Effector memory CD8-positive, alpha-beta T cell (primary cell): ENCODE results near the gene IPO7.
"Not testable (repeated sequence)": the region's sequence is repeated elsewhere in the genome, so short reads cannot be mapped to it uniquely, and the experiment has no call there.

Experiments
- ATAC-seq: fragments of 150-1000 bp; cut with Tn5 transposase; replicated peaks from 2 replicates; pipeline ENCODE4 v1.10.0; 2021; ENCODE audit warnings: mild to moderate bottlenecking, moderate library complexity
- DNase-seq, 3 experiments: peaks; one replicate each; pipeline ENCODE4 v3.0.0; 2021
- H3K27ac Mint-ChIP-seq, 2 donors: one replicate each; pipeline ENCODE4 v1.8.0; 2022; ENCODE audit warnings: mild to moderate bottlenecking in 2 of 2, mixed read lengths in 2 of 2, moderate library complexity in 2 of 2
- H3K27me3 Mint-ChIP-seq, 2 donors: one replicate each; pipeline ENCODE4 v1.8.0; 2022; ENCODE audit warnings: mixed read lengths in 2 of 2
- H3K36me3 Mint-ChIP-seq: one replicate; pipeline ENCODE4 v1.8.0; 2022; ENCODE audit warnings: mild to moderate bottlenecking, moderate library complexity, mixed read lengths; ENCODE audit not compliant: insufficient read depth
- H3K4me1 Mint-ChIP-seq, 2 donors: one replicate each; pipeline ENCODE4 v1.8.0; 2022; ENCODE audit warnings: low read depth in 2 of 2, mixed read lengths in 2 of 2
- H3K4me3 Mint-ChIP-seq, 2 donors: one replicate each; pipeline ENCODE4 v1.8.0; 2022; ENCODE audit warnings: mild to moderate bottlenecking in 2 of 2, mixed read lengths in 2 of 2, moderate library complexity in 2 of 2
- H3K9me3 Mint-ChIP-seq, 2 donors: one replicate each; pipeline ENCODE4 v1.8.0; 2022; ENCODE audit warnings: mixed read lengths in 2 of 2
- total RNA-seq, 9 experiments: gene quantifications; one replicate each; lab custom pipeline; 2026; lab: John Stamatoyannopoulos, UW

IPO7 gene
- total RNA-seq, result 80.3 to 375 (median 141) reads per million in 9 experiments

DNA sequence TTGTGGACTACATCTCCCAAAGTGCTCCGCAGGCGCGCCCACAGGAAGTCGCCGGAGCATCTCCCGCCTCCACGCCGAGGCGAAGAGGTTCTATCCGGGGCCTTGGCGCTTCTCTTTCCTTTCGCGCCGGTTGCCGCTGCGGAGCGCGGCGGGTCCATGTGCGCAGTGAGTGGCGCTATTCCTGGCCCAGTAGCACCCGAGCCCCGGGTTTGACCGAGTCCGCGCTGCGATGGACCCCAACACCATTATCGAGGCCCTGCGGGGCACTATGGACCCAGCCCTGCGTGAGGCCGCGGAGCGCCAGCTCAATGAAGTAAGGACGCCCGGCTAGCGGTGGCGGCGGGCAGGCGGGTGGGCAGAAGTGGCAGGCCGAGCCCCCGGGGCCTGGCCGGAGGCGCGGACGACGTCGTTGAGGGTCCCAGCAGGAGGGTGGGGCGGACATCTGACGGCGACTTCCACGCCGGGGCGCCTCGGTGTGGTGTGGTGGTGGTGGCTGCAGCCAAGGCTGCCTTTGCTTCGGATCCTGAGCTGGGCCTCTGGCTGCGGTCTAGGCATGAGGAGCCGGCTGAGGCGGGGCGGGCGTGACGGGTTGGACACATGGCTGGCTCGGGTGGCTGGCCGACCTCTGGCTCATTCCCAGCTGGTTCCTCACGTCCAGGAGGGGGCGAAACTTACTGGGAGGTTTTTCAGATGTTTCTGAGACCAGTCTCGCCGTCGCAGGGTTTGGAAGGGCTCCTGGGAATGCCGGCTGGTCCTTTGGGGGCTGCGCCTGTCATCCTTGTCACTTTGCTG lies at the start of gene IPO7:
IPO7 (plus strand) TSS at position 118 of the 792 bp plus-strand sequence; CDS start at position 230, 112 bp downstream.
- ATAC-seq, result peak; percentile 97
- Mint-ChIP-seq H3K36me3 (peaks cover 10% of the 10 kb centered on the region), H3K27ac (peak within 1 kb of the TSS; percentile 95), H3K4me1 (peaks cover 13 to 36% of the 10 kb centered on the region in 2 donors), H3K9me3 (no peaks in the 10 kb centered on the region), H3K27me3 (no peaks in the 10 kb centered on the region), H3K4me3 (peak within 1 kb of the TSS; percentile 97 to 98)
- DNase-seq, result peak; percentile 79 to 83 (median 80)

DNA sequence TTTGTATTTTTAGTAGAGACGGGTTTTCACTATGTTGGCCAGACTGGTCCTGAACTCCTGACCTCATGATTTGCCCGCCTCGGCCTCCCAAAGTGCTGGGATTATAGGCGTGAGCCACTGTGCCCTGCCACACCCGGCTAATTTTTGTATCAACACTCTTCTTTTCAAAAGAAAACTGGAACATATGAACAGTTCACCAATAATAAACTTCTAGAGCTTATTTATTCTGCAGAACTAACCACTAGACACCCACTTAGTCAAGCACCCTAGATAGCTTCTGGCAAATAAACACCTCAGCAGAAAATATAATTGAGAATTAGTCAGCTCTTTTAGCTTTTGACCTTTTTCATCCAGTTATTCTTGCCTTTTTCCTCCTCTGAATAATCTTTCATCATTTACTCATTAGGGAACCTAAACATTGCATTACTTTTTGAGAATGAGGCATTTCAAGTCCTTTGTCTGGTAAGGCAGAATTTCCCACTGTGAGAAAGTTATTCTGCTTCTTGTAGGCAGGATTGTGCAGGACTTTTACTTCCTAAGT lies 42.7 kb upstream of the IPO7 start:
- ATAC-seq, result no peak
- H3K27me3 Mint-ChIP-seq, result no peaks in the 10 kb centered on the region
- H3K27ac Mint-ChIP-seq, result no peak overlapping the region
- H3K36me3 Mint-ChIP-seq, result no peaks in the 10 kb centered on the region
- H3K4me3 Mint-ChIP-seq, result no peak overlapping the region
- peaks cover 0 to 8% of the 10 kb centered on the region in 2 donors for H3K4me1 Mint-ChIP-seq
- no peak for DNase-seq
- H3K9me3 Mint-ChIP-seq, result no peaks in the 10 kb centered on the region

DNA sequence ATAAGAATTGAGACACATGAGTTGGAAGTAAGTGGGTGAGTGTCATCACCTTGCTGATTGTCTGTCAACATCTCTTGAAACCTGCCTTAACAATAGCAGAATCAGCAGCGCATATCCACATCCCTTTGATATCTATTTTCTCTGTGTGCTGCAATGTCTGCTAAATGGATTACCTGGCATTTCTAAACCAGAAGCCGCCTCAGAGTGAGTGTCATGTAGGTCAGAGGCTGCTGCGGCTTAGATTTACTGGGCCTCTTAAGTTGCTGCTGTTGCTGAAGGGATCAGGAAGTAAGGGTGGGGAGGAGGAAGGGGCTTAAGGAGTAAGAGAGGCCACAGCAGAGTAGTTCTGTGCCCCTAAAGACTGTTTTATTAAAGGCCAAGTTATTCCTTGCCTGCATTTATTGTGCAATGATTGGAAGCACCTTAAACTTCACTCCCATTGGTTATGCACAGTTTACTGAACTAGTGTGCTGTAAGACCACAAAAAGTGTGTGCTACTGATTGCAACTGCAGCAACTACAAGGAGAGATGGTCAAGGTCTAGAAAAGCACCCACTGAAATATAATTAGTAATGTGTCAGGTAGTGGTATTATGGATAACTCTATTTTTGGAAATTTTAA lies 40.3 kb upstream of the IPO7 start:
- DNase-seq, result no peak
- Mint-ChIP-seq H3K4me1 (peaks cover 5 to 16% of the 10 kb centered on the region in 2 donors), H3K4me3 (no peak overlapping the region), H3K27me3 (peaks cover 8 to 13% of the 10 kb centered on the region in 2 donors), H3K27ac (peak overlapping the region in 1 of 2 donors; percentile 46), H3K9me3 (no peaks in the 10 kb centered on the region), H3K36me3 (no peaks in the 10 kb centered on the region)
- ATAC-seq, result peak; percentile 71

DNA sequence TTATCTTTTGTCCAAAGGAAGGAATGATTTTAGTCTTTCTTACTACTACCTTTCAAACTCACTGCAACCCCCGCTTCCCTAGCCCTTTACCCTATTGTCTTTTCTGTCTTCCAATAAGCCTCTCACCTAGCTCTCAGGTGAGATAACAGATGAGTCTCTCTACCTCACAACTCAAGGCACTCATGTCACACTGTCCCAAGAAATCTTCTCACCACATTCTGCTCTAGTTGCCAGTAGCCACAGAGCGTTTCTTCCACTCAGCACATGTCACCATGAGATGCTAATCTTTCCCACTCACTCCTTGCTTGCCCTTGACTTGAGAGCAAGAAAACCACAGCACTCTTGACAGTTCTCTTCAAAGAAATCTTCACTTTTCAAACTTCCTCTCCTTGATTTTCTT lies 37.4 kb upstream of the IPO7 start:
- no peak for DNase-seq
- Mint-ChIP-seq H3K27ac (no peak overlapping the region), H3K27me3 (peaks cover 18 to 27% of the 10 kb centered on the region in 2 donors), H3K4me1 (peaks cover 5 to 16% of the 10 kb centered on the region in 2 donors), H3K9me3 (no peaks in the 10 kb centered on the region), H3K36me3 (no peaks in the 10 kb centered on the region), H3K4me3 (no peak overlapping the region)
- peak; percentile 76 for ATAC-seq

DNA sequence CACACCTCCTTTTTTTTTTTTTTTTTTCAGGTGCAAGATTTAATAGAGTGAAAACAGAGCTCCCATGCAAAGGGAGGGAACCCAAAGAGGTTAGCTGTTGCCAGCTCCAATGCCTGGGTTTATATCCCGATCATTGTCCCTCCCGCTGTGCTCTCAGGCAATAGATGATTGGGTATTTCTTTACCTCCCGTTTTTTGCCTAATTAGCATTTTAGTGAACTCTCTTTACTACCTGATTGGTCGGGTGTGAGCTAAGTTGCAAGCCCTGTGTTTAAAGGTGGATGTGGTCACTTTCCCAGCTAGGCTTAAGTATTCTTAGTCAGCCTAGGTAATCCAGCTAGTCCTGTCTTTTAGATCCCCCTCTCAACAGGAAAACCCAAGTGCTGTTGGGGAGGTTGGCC lies 36.7 kb upstream of the IPO7 start:
- not testable (repeated sequence) for H3K4me3 Mint-ChIP-seq, DNase-seq, H3K36me3 Mint-ChIP-seq, ATAC-seq, H3K27ac Mint-ChIP-seq, H3K9me3 Mint-ChIP-seq
- Mint-ChIP-seq H3K27me3 (peaks cover 18 to 27% of the 10 kb centered on the region in 2 donors), H3K4me1 (peaks cover 5 to 16% of the 10 kb centered on the region in 2 donors)

DNA sequence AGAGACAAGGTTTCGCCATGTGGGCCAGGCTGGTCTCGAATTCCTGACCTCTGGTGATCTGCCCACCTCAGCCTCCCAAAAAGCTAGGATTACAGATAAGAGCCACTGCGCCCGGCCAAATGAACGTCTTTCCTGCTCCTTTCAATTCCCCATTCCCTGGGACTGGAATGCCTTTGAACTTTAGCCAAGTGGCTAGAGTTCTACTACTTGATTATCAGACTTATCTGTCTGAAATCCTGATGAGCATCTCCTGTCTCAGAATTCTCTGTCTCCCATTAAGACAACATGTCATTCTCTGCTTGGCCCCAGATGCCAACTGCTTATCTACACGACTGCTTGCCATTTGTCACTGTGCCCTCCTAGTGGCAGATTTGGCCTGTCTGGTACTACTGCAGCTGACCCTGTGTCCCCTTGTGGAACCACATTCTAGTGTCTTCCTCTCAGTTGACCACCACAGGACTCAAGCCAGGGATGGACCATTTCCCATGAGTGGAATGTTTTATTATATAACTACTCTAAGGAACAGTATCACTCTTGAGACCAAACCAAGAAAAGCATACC lies 33.1 kb upstream of the IPO7 start:
- ATAC-seq, result no peak
- Mint-ChIP-seq H3K9me3 (no peaks in the 10 kb centered on the region), H3K4me3 (no peak overlapping the region), H3K4me1 (peaks cover 5 to 8% of the 10 kb centered on the region in 2 donors), H3K27me3 (peaks cover 18 to 27% of the 10 kb centered on the region in 2 donors), H3K27ac (no peak overlapping the region), H3K36me3 (no peaks in the 10 kb centered on the region)
- DNase-seq, result no peak

DNA sequence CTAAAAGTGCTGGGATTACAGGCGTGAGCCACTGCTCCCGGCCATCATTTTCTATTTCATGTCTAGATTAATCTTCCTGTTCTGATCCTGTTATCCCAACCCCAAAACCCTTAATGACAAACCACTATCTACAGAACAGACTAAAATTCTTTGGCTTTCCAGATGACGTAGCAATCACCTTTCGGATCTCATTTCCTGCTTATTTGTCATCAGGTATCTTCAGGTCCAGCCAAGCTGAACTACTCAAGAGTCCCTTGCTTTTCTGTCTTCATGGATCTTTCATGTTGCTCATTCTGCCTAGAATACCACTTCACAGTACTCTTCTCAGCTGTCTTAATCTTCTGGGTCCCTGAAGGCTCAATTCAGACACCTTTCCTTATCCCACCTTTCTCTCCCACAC lies 27.4 kb upstream of the IPO7 start:
- H3K4me1 Mint-ChIP-seq, result peaks cover 0 to 3% of the 10 kb centered on the region in 2 donors
- H3K27ac Mint-ChIP-seq, result no peak overlapping the region
- no peak overlapping the region for H3K4me3 Mint-ChIP-seq
- DNase-seq (no peak), ATAC-seq (no peak)
- no peaks in the 10 kb centered on the region for H3K36me3 Mint-ChIP-seq
- H3K9me3 Mint-ChIP-seq, result no peaks in the 10 kb centered on the region
- H3K27me3 Mint-ChIP-seq, result no peaks in the 10 kb centered on the region

DNA sequence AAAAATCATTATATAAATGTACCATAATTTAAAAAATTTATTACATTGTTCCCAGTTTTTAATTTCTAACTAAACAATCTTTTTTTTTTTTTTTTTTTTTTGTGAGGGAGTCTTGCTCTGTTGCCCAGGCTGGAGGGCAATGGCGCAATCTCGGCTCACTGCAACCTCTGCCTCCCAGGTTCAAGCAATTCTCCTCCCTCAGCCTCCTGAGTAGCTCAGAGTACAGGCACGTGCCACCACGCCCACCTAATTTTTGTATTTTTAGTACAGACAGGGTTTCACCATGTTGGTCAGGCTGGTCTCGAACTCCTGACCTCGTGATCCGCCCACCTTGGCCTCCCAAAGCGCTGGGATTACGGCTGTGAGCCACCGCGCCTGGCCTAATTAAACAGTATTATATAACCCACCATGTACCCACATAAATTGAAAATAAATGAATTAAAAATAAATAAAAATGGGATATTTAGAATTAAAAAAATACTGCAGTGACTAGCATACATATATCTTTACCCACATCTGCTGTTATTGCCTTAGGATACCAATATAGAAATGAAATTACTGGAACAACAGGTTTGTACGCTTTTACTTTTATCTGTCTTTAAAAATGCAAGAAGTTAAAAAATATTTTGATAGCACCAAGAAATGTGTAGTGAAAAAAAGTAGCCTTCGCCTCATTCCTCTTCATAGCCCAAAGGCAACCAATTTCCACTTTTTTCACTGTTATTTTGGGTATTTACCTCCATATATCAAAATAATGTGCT lies 23.4 kb upstream of the IPO7 start:
- peak overlapping the region in 1 of 2 donors; percentile 94 for H3K27ac Mint-ChIP-seq
- not testable (repeated sequence) for DNase-seq, H3K27me3 Mint-ChIP-seq, H3K9me3 Mint-ChIP-seq, H3K4me3 Mint-ChIP-seq, ATAC-seq
- peaks cover 8 to 12% of the 10 kb centered on the region in 2 donors for H3K4me1 Mint-ChIP-seq
- H3K36me3 Mint-ChIP-seq, result peaks cover 14% of the 10 kb centered on the region

DNA sequence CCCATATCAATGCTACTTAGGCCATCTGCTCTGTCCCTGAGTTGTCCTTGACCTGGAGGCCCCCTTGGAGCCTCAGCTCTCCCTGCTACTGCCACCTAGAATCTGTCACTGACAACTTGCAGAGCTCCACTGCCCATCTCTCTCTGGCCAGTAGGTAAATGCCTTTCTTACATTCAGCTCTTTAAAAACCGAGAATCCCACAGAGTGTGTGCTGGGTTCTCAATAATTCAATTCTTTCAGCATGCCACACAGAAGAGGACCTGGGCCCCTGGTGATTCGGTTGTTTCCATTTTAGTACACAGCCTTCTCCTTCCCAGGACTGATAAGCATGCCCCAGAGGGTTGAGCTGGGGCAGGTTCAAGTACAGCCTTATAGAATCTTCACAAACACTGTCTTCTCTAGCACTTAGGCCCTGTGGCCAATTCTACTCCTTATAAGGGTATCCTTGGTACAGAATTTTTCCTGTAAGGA lies 22.0 kb upstream of the IPO7 start:
- Mint-ChIP-seq H3K27ac (peak overlapping the region; percentile 83 to 94), H3K36me3 (peaks cover 14% of the 10 kb centered on the region), H3K27me3 (no peaks in the 10 kb centered on the region), H3K4me3 (no peak overlapping the region), H3K9me3 (no peaks in the 10 kb centered on the region), H3K4me1 (peaks cover 8 to 12% of the 10 kb centered on the region in 2 donors)
- ATAC-seq (no peak), DNase-seq (no peak)

DNA sequence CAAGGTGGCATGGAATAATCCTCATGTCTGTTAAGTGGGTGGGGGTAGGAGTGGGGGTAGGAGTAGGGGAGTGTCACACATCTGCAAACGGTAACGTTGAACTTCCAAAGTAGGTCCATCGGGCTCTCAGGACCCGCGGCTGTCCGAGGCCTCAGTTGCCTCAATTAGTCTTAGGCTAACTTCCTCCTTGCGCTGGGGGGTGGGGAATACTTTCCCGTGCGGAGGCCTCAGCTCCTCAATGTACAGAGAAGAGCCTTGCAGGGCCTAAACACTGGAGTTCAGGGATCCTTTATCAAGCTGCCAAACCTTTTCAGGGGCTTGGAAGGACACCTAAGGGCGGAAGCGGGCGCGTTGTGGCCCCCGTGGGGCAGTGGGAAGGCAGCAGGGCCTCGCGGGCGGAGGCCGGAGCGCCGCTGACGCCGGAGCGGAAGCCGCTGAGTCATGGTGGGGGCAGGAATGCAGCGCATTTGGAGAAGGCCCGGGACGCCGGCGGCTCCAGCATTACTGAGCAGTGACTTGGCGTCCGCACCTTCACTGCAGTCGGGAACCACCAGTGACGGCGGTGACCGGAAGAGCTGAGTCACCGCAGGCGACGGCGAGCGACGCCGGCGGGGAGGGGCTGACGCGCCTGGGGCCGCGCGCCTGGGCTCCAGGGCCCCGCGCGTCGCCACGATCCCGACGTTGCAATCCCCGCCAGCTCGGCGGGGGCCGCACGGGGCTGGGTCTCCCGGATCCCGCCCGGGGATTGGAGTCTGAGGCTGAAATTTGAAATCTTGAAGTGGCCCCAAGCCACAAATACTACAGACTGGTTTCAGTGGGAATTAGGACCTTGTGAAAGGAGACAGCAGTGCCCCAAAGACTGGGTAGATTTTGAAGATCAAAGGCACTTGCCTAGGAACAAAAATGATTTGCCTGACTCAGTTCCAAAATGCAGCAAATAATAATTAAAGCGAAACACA lies 20.2 kb upstream of the IPO7 start:
- peaks cover 8 to 12% of the 10 kb centered on the region in 2 donors for H3K4me1 Mint-ChIP-seq
- H3K9me3 Mint-ChIP-seq, result no peaks in the 10 kb centered on the region
- ATAC-seq, result peak; percentile 96
- peak overlapping the region; percentile 94 to 96 for H3K27ac Mint-ChIP-seq
- peak overlapping the region; percentile 81 to 86 for H3K4me3 Mint-ChIP-seq
- H3K36me3 Mint-ChIP-seq, result peaks cover 14% of the 10 kb centered on the region
- peak; percentile 59 to 66 (median 64) for DNase-seq
- H3K27me3 Mint-ChIP-seq, result no peaks in the 10 kb centered on the region

DNA sequence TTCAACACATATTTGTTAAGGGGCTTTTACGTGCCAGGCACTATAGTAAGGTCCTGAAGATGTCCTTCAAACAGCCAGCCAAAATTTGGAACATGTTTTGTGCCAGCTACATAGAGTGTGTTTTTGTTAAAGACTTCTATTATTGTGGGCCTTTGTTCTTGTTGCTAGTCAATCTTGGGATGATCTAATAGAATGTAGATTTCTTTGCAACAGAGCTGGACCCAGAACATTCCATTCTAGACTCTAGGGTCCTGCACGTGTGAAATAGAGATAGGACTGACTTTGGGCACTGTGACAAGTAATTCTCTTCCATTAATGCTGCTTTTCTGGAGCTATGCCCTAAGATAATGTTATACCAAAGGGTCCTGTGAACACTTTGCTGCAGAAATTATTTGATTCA lies 16.9 kb upstream of the IPO7 start:
- no peak overlapping the region for H3K27ac Mint-ChIP-seq
- no peak overlapping the region for H3K4me3 Mint-ChIP-seq
- no peaks in the 10 kb centered on the region for H3K9me3 Mint-ChIP-seq
- H3K27me3 Mint-ChIP-seq, result peaks cover 6 to 8% of the 10 kb centered on the region in 2 donors
- peaks cover 4 to 5% of the 10 kb centered on the region in 2 donors for H3K4me1 Mint-ChIP-seq
- H3K36me3 Mint-ChIP-seq, result peaks cover 16% of the 10 kb centered on the region
- DNase-seq (no peak), ATAC-seq (no peak)

DNA sequence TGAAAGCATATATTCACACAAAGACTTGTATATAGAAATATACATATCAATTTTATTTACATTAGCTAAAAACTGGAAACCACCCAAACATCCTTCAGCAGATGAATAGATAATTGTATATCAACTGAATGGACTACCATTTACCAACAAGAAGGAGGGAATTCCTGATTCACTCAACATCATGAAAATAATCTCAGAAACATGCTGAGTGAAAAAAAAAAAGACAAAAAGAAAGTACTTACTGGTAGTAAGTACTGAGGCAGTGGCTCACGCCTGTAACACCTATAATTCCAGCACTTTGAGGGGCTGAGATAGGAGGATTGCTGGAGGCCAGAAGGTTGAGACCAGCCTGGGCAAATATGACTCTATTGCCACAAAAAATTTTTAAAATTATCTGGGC lies 7.4 kb upstream of the IPO7 start:
- ATAC-seq (no peak), DNase-seq (no peak)
- no peak overlapping the region for H3K4me3 Mint-ChIP-seq
- no peak overlapping the region for H3K27ac Mint-ChIP-seq
- no peaks in the 10 kb centered on the region for H3K9me3 Mint-ChIP-seq
- peaks cover 5 to 17% of the 10 kb centered on the region in 2 donors for H3K27me3 Mint-ChIP-seq
- no peaks in the 10 kb centered on the region for H3K4me1 Mint-ChIP-seq
- H3K36me3 Mint-ChIP-seq, result peaks cover 5% of the 10 kb centered on the region
